Psoas muscle (tissue), 8 donors: ENCODE measurements around the gene SPDL1. TPM values are rescaled to one million over a fixed set of nuclear protein-coding genes. Genes with fewer than 3 reads are reported as not detected.

Experiments
- ATAC-seq, 4 donors: fragments of 200-7000 bp; cut with Tn5 transposase; one replicate each; pipeline ENCODE4 v1.9.1; 2020; ENCODE audit warnings: moderate library complexity in 3 of 4, mild to moderate bottlenecking in 2 of 4
- DNase-seq, 2 donors: peaks; one replicate each; pipeline ENCODE4 v3.0.0-alpha.2; 2020
- H3K27ac ChIP-seq: fragments of 200-600 bp; one replicate; pipeline ENCODE4 v1.8.0; 2022
- H3K27me3 ChIP-seq, 3 donors: fragments of 200-600 bp in 1 of 3; one replicate each; pipeline versions ENCODE4 v1.6.1 to v1.8.0; 2013 to 2022; ENCODE audit warnings: low read length in 2 of 3, mild to moderate bottlenecking in 2 of 3, moderate library complexity in 1 of 3; ENCODE audit not compliant: insufficient read depth in 3 of 3
- H3K36me3 ChIP-seq, 2 donors: fragments of 200-600 bp in 1 of 2; one replicate each; pipeline versions ENCODE4 v1.6.1 to v1.8.0; 2013 to 2022; ENCODE audit warnings: low read depth in 1 of 2, mild to moderate bottlenecking in 1 of 2, moderate library complexity in 1 of 2; ENCODE audit not compliant: insufficient read depth in 1 of 2
- H3K4me1 ChIP-seq: fragments of 200-600 bp; one replicate; pipeline ENCODE4 v1.8.0; 2022
- H3K4me3 ChIP-seq: fragments of 200-600 bp; one replicate; pipeline ENCODE4 v1.8.0; 2022; ENCODE audit warnings: mild to moderate bottlenecking
- H3K9me3 ChIP-seq: fragments of 200-600 bp; one replicate; pipeline ENCODE4 v1.8.0; 2022
- WGBS, 3 donors: extraction: QIAGEN DNeasy Blood & Tissue Kit; methylation state at CpG; one replicate each; pipeline versions ENCODE4 v1.1.6 to v1.1.7; 2013; 5-methylcytosine and 5-hydroxymethylcytosine counted together
- intact Hi-C, 2 donors: fragments of 100-400 bp; cut with DNase I; formaldehyde crosslinking; loops; one replicate each; pipeline versions ENCODE4 v1.11.0 to v1.14.2; 2022
- long read RNA-seq, 2 donors: library from polyadenylated mRNA; unstranded; transcript quantifications; one replicate each; pipeline ENCODE4 v2.0.0, GENCODE V29; 2021
- polyA plus RNA-seq, 3 donors: library from polyadenylated mRNA; stranded (reverse); fragments of 200-250 nt; gene quantifications; one replicate each; pipeline ENCODE4 v1.2.3, GENCODE V29; 2013
- total RNA-seq, 4 donors: library from RNA; stranded (reverse); fragmentation: NEBNext Ultra II Directional in 2 of 4; extraction: Animal tissue kit (Norgen Biotek cat#: 25700) in 2 of 4; gene quantifications; one replicate each; pipeline versions ENCODE4 v1.2.1 to v1.2.4, GENCODE V29; 2021 to 2023
- TF ChIP-seq, protein P1 (sequence below): fragments of 200-600 bp; IDR thresholded peaks from one replicate; pipeline ENCODE4 v1.8.0; 2022; ENCODE audit warnings: antibody characterized with exemption
- donor health status: healthy with polysubstance abuse.
- donor health status: DM: no; HTN: no; CAD: no; lungs with moderate emphysema.
- donor health status: Bipolar disorder and iron deficiency.
- donor health status: healthy.
- donor health status: DM: yes; HTN: yes; CAD: no.
- donor health status: DM: no; HTN: no; CAD: no.
- donor health status: DM: no; HTN: no; CAD: no.
- donor health status: DM: yes; HTN: yes; CAD: no.

SPDL1 gene, protein sequence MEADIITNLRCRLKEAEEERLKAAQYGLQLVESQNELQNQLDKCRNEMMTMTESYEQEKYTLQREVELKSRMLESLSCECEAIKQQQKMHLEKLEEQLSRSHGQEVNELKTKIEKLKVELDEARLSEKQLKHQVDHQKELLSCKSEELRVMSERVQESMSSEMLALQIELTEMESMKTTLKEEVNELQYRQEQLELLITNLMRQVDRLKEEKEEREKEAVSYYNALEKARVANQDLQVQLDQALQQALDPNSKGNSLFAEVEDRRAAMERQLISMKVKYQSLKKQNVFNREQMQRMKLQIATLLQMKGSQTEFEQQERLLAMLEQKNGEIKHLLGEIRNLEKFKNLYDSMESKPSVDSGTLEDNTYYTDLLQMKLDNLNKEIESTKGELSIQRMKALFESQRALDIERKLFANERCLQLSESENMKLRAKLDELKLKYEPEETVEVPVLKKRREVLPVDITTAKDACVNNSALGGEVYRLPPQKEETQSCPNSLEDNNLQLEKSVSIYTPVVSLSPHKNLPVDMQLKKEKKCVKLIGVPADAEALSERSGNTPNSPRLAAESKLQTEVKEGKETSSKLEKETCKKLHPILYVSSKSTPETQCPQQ
- total RNA-seq (1 to 10 TPM; 1.7 to 2.9 (median 2.4) TPM), polyA plus RNA-seq (1 to 10 TPM; 1.7 to 6.3 (median 4.4) TPM)
- long read RNA-seq, donor 1, partial matches to known transcripts: 0 of 1 reads
- long read RNA-seq, donor 1, other reads (novel, unspliced or antisense): 0 of 1 reads
- long read RNA-seq, donor 2, partial matches to known transcripts: 0 of 3 reads
- long read RNA-seq, donor 2, other reads (novel, unspliced or antisense): 2 of 3 reads

DNA sequence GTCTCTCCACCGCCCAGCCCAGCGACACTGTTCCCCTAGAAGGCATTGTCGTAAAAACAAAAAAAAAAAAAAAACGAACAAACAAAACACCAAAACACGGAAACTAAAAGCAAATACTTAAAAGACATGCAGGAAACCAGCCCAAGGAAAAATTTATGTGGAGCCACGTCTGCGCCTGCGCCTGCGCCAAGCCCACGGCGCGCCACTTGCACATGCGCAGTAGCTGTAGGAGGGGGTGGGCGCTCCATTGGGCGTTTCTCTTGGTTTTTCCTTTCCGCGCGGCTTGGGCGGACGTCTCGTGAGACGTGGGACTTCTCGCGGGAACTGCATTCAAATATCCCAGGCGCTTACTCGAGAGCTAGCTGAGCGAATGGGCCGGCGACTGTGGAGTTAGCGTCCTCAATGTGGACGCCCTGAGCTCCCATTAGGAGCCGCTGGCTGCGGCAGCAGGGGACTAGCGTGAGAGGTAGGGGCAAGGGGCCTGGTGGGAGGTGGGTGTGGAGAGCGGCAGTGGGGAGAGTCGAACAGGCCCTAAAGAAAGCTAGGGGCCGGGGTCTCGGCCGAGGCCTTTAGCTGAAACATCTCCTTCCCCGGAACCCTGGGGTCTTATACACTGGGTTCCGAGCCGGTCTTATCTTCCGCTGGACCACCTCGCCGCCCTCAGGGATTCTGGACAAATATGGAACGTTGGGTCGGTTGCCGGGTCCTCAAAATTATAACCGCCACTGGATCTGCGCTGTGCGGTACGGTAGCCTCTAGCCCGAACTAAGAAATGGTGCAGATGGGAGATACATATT is at the start of gene SPDL1:
SPDL1 (plus strand) TSS at position 350 of the 797 bp plus-strand sequence. CDS start 4,644 bp downstream, outside the sequence.
- Histone ChIP-seq H3K9me3 (no peaks in the 10 kb centered on the region), H3K4me3 (peak within 1 kb of the TSS; percentile 86), H3K4me1 (peaks cover 7% of the 10 kb centered on the region), H3K36me3 (peaks cover 3 to 5% of the 10 kb centered on the region in 2 donors), H3K27me3 (no peaks in the 10 kb centered on the region), H3K27ac (peak within 1 kb of the TSS; percentile 70)
- WGBS, 3 donors: 0 to 1% (median 0%) methylated on average over 52 to 53 of the region's 53 CpGs
- intact Hi-C loops: loop anchor here (5.0 to 10.0 kb wide), 3 partner anchors 596 to 1099 kb away; partner anchors contain the start of gene RARS1 (in 1 of the 2)
- TF ChIP-seq, protein P1, sequence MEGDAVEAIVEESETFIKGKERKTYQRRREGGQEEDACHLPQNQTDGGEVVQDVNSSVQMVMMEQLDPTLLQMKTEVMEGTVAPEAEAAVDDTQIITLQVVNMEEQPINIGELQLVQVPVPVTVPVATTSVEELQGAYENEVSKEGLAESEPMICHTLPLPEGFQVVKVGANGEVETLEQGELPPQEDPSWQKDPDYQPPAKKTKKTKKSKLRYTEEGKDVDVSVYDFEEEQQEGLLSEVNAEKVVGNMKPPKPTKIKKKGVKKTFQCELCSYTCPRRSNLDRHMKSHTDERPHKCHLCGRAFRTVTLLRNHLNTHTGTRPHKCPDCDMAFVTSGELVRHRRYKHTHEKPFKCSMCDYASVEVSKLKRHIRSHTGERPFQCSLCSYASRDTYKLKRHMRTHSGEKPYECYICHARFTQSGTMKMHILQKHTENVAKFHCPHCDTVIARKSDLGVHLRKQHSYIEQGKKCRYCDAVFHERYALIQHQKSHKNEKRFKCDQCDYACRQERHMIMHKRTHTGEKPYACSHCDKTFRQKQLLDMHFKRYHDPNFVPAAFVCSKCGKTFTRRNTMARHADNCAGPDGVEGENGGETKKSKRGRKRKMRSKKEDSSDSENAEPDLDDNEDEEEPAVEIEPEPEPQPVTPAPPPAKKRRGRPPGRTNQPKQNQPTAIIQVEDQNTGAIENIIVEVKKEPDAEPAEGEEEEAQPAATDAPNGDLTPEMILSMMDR: no peak
- DNase-seq (peak; percentile 92 to 96), ATAC-seq (peak; percentile 98 to 99 (median 98))

DNA sequence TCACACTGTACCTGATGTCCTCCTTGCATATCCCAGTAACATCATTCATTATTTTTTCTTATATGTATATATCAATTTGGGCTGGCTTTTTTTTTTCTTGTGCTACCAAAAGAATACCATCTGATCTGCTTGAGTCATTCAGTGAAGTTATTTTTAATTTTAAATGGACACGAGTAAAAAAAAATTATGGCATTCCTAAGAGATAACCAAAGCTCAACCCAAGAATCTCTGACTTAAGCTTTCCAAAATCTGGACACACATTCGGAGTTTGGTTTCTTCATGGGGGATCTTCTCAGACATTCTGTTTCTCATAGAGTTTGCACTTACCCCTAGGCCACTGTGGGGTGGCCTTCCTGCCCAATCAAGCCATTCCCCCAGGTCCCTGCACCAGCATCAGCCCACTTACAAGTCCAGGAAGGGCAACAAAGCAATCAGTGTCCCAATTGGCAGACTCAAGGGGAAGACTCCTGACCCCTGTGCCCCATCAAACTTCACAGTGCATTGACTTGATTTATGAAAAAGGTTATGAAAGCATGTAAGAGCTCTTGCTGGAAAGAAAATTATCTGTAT is 49.2 kb upstream of the SPDL1 start:
- DNase-seq (no peak), ATAC-seq (no peak)
- TF ChIP-seq, protein P1: no peak
- 66 to 69% (median 67%) methylated on average over 2 of the region's 2 CpGs for WGBS, 3 donors
- Histone ChIP-seq H3K27ac (no peak overlapping the region), H3K36me3 (no peaks in the 10 kb centered on the region), H3K27me3 (no peaks in the 10 kb centered on the region), H3K4me3 (no peak overlapping the region), H3K9me3 (no peaks in the 10 kb centered on the region), H3K4me1 (no peaks in the 10 kb centered on the region)
- intact Hi-C loops: no loop called here

DNA sequence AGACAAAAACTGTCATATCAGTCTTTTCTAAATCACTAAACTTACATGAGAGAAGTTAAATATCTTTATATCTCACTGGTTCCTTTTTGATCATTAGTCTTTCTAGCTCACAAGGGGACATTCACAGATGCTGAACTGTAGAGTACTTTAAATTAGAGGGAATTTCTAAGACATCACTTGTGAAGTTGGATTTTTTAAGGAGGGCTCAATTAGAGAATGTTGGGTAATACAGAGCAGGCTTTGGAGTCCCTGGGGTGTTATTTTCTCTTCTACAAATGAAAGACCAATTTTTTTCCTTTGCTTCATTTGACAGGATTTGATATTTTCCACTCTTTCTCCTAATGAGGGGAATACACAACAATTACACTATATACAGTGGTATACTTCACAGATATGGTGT is 48.6 kb upstream of the SPDL1 start:
- no peaks in the 10 kb centered on the region for H3K9me3 ChIP-seq
- TF ChIP-seq, protein P1: no peak
- H3K4me3 ChIP-seq: no peak overlapping the region
- no peaks in the 10 kb centered on the region for H3K36me3 ChIP-seq
- H3K27ac ChIP-seq: no peak overlapping the region
- DNase-seq (no peak), ATAC-seq (no peak)
- intact Hi-C loops: no loop called here
- no peaks in the 10 kb centered on the region for H3K4me1 ChIP-seq
- H3K27me3 ChIP-seq: no peaks in the 10 kb centered on the region

DNA sequence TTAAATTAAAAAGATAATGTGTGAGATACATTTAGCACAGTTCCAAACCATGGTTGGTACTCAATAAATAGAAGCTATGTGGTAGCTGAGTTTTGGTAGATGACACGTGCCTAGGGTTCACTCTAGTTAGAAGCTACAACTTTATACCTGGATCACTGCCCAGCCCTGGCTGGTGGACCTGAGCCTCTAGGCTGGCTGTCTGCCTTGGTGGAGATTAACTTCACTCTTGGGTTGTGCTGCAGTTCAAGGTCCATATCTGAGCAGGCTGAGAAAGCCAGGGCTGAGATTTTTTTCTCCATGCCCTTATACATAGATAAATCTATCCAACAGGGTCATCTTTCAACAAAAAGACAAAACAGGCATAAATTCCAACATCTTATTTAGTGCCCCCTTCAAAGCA is 44.6 kb upstream of the SPDL1 start:
- Histone ChIP-seq H3K4me1 (no peaks in the 10 kb centered on the region), H3K27ac (no peak overlapping the region), H3K36me3 (no peaks in the 10 kb centered on the region), H3K4me3 (no peak overlapping the region), H3K27me3 (no peaks in the 10 kb centered on the region), H3K9me3 (no peaks in the 10 kb centered on the region)
- TF ChIP-seq, protein P1: no peak
- ATAC-seq (no peak), DNase-seq (no peak)
- 22 to 43% (median 40%) methylated on average over 1 of the region's 1 CpG for WGBS, 3 donors
- intact Hi-C loops: no loop called here
